Measurements from ENCODE around the gene DUSP23.

The DUSP23 gene

GRCh38 chr1:159828581-159829272 is 48.0 kb downstream of the DUSP23 start:
- no peak for DNase-seq (ENCODE audit: low read depth)

- DNase-seq (ENCODE audit: low read depth): no peak
Observed at GRCh38 chr1:159829273-159829634, 48.5 kb downstream of the DUSP23 start.

GRCh38 chr1:159829822-159830465 is 49.2 kb downstream of the DUSP23 start:
- DNase-seq (ENCODE audit: low read depth): no peak

GRCh38 chr1:159830722-159831121 is 50.0 kb downstream of the DUSP23 start:
- DNase-seq (ENCODE audit: low read depth): no peak

- DNase-seq (ENCODE audit: low read depth): no peak
Observed at GRCh38 chr1:159831412-159832141, 50.8 kb downstream of the DUSP23 start.
